ENCODE data around the gene NOP56. TPM values are rescaled to one million over a fixed set of nuclear protein-coding genes. Genes with fewer than 3 reads are reported as not detected.

Gene NOP56
- total and polyA plus RNA-seq, 2 of the 4 experiments (the other 2 are of a cell fraction), result 189 to 231 TPM

DNA sequence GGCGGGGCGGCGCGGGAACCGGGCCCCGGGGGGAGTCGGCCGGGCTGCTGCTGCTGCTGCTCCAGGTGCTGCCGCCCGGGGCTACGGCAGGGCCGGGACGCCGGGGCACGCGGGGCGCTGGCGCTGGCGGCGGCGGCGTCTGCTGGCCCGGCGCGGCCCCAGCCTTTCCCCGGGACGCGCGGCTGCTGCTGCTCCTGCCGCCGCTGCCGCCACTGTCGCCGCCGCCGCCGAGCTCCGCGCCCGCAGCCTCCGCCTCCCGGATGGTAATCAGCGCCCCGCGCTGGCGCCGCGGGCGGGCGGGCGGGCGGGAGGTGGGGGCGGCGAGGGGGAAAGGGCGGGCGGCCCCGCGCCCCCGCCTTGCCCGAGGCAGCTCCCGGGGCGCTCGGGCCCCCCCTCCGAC is 40.5 kb downstream of the NOP56 start:
- ATAC-seq (ENCODE audit: low read depth), result peak; percentile 46
- H3K27me3 ChIP-seq (ENCODE audit: control insufficient read depth, insufficient read depth, low read length), result peaks cover 56% of the 10 kb centered on the region
- CTCF ChIA-PET, result no interaction called here

More for the DNA sequence above, 40.5 kb downstream of the NOP56 start:
- no peak overlapping the region for H3K4ac ChIP-seq (ENCODE audit: low read depth, low read length)
- no peak overlapping the region for H2BK5ac ChIP-seq (ENCODE audit: low read depth, low read length, poor library complexity, severe bottlenecking)
- POLR2A ChIA-PET (ENCODE audit: unreplicated experiment), result no interaction called here
- H2AK5ac ChIP-seq (ENCODE audit: low read depth, low read length), result no peak overlapping the region
- no peak for TF ChIP-seq RCOR1 (IDR thresholded peaks at IDR 0.05; ENCODE audit: insufficient replicate concordance, low read length)
- TF ChIP-seq, protein P1, sequence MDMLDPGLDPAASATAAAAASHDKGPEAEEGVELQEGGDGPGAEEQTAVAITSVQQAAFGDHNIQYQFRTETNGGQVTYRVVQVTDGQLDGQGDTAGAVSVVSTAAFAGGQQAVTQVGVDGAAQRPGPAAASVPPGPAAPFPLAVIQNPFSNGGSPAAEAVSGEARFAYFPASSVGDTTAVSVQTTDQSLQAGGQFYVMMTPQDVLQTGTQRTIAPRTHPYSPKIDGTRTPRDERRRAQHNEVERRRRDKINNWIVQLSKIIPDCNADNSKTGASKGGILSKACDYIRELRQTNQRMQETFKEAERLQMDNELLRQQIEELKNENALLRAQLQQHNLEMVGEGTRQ (IDR thresholded peaks at IDR 0.05; ENCODE audit: low read depth, low read length), result no peak
- TF ChIP-seq NFE2L2 (IDR thresholded peaks at IDR 0.05; ENCODE audit: low read depth, low read length), result no peak
- no peak for TF ChIP-seq CEBPB (IDR thresholded peaks at IDR 0.05; ENCODE audit: low read depth, low read length)
- TF ChIP-seq MAFK (IDR thresholded peaks at IDR 0.05; ENCODE audit: low read depth, low read length), result no peak
- no peak for TF ChIP-seq RAD21 (IDR thresholded peaks at IDR 0.05; ENCODE audit: low read length)
- no peak for TF ChIP-seq CHD1 (IDR thresholded peaks at IDR 0.05; ENCODE audit: low read depth, low read length)
- TF ChIP-seq, protein P2, sequence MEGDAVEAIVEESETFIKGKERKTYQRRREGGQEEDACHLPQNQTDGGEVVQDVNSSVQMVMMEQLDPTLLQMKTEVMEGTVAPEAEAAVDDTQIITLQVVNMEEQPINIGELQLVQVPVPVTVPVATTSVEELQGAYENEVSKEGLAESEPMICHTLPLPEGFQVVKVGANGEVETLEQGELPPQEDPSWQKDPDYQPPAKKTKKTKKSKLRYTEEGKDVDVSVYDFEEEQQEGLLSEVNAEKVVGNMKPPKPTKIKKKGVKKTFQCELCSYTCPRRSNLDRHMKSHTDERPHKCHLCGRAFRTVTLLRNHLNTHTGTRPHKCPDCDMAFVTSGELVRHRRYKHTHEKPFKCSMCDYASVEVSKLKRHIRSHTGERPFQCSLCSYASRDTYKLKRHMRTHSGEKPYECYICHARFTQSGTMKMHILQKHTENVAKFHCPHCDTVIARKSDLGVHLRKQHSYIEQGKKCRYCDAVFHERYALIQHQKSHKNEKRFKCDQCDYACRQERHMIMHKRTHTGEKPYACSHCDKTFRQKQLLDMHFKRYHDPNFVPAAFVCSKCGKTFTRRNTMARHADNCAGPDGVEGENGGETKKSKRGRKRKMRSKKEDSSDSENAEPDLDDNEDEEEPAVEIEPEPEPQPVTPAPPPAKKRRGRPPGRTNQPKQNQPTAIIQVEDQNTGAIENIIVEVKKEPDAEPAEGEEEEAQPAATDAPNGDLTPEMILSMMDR (conservative IDR thresholded peaks at IDR 0.05; ENCODE audit: low read depth, low read length), result no peak
- TF ChIP-seq MXI1 (IDR thresholded peaks at IDR 0.05; ENCODE audit: borderline replicate concordance, low read depth, low read length), result no peak
- no peak for TF ChIP-seq SMC3 (IDR thresholded peaks at IDR 0.05; ENCODE audit: low read depth, low read length)
- TF ChIP-seq RFX5 (IDR thresholded peaks at IDR 0.05; ENCODE audit: low read depth, low read length), result no peak
- no peak overlapping the region for H4K5ac ChIP-seq (ENCODE audit: low read depth, low read length)
- peak overlapping the region; percentile 59 for H2AFZ ChIP-seq (replicated peaks; ENCODE audit: low read length, poor library complexity)
- H2AK9ac ChIP-seq (replicated peaks; ENCODE audit: low read depth, low read length, poor library complexity), result no peak overlapping the region
- no peak overlapping the region for H3K18ac ChIP-seq (ENCODE audit: low read depth, low read length)
- no peaks in the 10 kb centered on the region; the same call in 1 of the 2 replicates for H4K20me1 ChIP-seq (ENCODE audit: insufficient read depth, low read length)
- intact Hi-C loops (cut with micrococcal nuclease), result no loop called here
- no peak overlapping the region for H2BK120ac ChIP-seq (ENCODE audit: low read depth, low read length)
- no peaks in the 10 kb centered on the region for H3K36me3 ChIP-seq (ENCODE audit: control insufficient read depth, insufficient read depth, low read length)
- no peak overlapping the region for H4K8ac ChIP-seq (ENCODE audit: low read depth in 2 of 2, low read length in 2 of 2)
- no peak overlapping the region for H3K27ac ChIP-seq (ENCODE audit: insufficient read depth, low read length)
- no peak overlapping the region for H3K4me2 ChIP-seq (ENCODE audit: low read depth, low read length)
- H3K56ac ChIP-seq (ENCODE audit: extremely low read depth, insufficient read depth, low read length), result no peak overlapping the region
- no peak for DNase-seq
- no peaks in the 10 kb centered on the region for H3K9me3 ChIP-seq (ENCODE audit: control insufficient read depth, insufficient read depth, low read length)
- H2BK15ac ChIP-seq (ENCODE audit: low read depth, low read length), result no peak overlapping the region
- BruUV-seq (replicated peaks), result no TSS peak
- H3K14ac ChIP-seq (replicated peaks; ENCODE audit: low read depth, low read length), result no peak overlapping the region
- H2BK20ac ChIP-seq (ENCODE audit: low read depth, low read length), result no peak overlapping the region
- WGBS, 2 experiments (ENCODE audit: extremely low coverage in 2 of 2, insufficient read length in 1 of 2), result 0% methylated on average over 4 of the region's 64 CpGs; no CpG with 5 or more reads in 1 of the 2 experiments
- no peak overlapping the region for H3K9ac ChIP-seq (ENCODE audit: low read depth, low read length)
- dilution Hi-C loops (cut with HindIII; ENCODE audit: low sequenced_read_pairs, unreplicated experiment), result no loop called here
- no peaks in the 10 kb centered on the region for H3K79me1 ChIP-seq (ENCODE audit: low read depth in 1 of 2, low read length in 2 of 2)
- peak overlapping the region; percentile 37 for H3K4me3 ChIP-seq (ENCODE audit: insufficient read depth, low read depth, low read length)
- H3K23ac ChIP-seq (ENCODE audit: low read depth, low read length), result no peak overlapping the region
- in situ Hi-C loops (cut with MboI; ENCODE audit: low sequenced_read_pairs), result no loop called here
- no peaks in the 10 kb centered on the region; the same call in 1 of the 2 replicates for H3K9me1 ChIP-seq (ENCODE audit: insufficient read depth, low read length)
- no peak overlapping the region for H4K91ac ChIP-seq (ENCODE audit: insufficient read depth, low read depth, low read length)
- no peaks in the 10 kb centered on the region for H3K4me1 ChIP-seq (ENCODE audit: control insufficient read depth, insufficient read depth, low read length)
